ENCODE data around the gene NEK11. TPM values are rescaled to one million over a fixed set of nuclear protein-coding genes. Genes with fewer than 3 reads are reported as not detected.

NEK11 gene
- total RNA-seq, 1 experiment from 2014 or later, result 1.5 TPM

DNA sequence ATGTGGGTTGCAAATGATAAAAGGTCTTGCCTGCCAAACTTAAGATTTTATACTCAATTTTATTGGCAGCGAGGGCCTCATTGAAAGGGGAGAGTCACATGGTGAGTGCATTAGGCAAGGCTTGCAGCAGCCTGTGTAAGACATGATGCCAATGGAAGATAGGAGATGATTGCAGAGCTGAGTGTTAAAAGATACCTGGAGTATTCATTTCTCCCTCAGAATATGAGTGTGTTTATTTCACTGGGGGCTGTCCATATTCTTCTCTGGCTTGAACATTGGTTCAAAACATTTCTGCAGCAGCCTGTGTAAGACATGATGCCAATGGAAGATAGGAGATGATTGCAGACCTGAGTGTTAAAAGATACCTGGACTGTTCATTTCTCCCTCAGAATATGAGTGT lies 189.7 kb downstream of the NEK11 start:
- Histone ChIP-seq H3K36me3 (replicated peaks; ENCODE audit: control insufficient read depth, insufficient read depth, low read length) (no peaks in the 10 kb centered on the region), H3K27me3 (ENCODE audit: control insufficient read depth, insufficient read depth, low read length) (no peaks in the 10 kb centered on the region), H3K4me3 (ENCODE audit: insufficient read depth, low read depth, low read length) (no peak overlapping the region)
- DNase-seq, result no peak

- Histone ChIP-seq H3K27me3 (ENCODE audit: control insufficient read depth, insufficient read depth, low read length) (no peaks in the 10 kb centered on the region), H3K4me3 (ENCODE audit: insufficient read depth, low read depth, low read length) (no peak overlapping the region), H3K36me3 (replicated peaks; ENCODE audit: control insufficient read depth, insufficient read depth, low read length) (no peaks in the 10 kb centered on the region)
- peak; percentile 23 for DNase-seq
These were observed 190.1 kb downstream of the NEK11 start for GRCh38 chr3:131216801-131217200.

DNA sequence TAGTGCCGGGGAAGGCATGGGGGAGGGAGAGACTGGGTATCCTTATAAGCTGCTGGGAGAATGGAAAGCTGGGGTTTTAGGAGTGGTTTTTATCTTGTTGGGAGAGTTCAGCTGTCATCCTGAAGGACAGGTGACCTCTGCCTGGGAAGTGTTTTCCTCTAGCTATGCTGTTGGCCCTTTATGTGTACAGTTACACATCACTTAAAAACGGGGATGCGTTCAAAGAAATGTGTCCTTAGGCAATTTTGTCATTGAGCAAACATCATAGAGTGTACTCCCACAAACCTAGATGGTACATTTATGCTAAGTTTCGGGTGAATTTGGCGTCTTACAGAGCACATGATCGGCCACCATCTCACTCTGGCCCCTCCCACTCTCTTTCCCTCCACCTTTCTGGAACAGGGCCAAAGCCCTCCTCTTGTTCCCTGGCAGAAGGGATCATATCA lies 190.6 kb downstream of the NEK11 start:
- Histone ChIP-seq H3K27me3 (ENCODE audit: control insufficient read depth, insufficient read depth, low read length) (no peaks in the 10 kb centered on the region), H3K36me3 (replicated peaks; ENCODE audit: control insufficient read depth, insufficient read depth, low read length) (no peaks in the 10 kb centered on the region), H3K4me3 (ENCODE audit: insufficient read depth, low read depth, low read length) (no peak overlapping the region)
- DNase-seq, result no peak

DNA sequence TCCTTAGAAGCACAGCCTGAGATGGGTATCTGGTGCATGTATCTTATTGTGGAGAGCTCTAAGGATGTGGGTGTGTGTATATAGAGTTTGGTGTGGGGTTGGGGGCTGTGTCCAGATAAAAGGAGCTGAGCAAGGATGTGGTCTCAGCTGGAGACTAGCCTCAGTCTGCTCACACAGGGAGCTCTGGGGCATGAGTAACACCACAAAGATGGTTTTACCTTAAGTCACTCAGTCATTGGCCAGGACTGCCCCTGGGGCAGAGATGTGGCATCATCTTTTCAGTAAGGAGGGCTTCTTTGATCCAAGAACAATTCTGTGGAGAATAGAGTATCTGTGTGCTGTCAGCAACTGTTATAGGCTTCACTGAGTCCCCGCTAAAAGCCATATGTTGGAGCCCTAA lies 191.5 kb downstream of the NEK11 start:
- DNase-seq, result no peak
- H3K27me3 ChIP-seq (ENCODE audit: control insufficient read depth, insufficient read depth, low read length), result no peaks in the 10 kb centered on the region
- no peaks in the 10 kb centered on the region for H3K36me3 ChIP-seq (replicated peaks; ENCODE audit: control insufficient read depth, insufficient read depth, low read length)
- no peak overlapping the region for H3K4me3 ChIP-seq (ENCODE audit: insufficient read depth, low read depth, low read length)

DNA sequence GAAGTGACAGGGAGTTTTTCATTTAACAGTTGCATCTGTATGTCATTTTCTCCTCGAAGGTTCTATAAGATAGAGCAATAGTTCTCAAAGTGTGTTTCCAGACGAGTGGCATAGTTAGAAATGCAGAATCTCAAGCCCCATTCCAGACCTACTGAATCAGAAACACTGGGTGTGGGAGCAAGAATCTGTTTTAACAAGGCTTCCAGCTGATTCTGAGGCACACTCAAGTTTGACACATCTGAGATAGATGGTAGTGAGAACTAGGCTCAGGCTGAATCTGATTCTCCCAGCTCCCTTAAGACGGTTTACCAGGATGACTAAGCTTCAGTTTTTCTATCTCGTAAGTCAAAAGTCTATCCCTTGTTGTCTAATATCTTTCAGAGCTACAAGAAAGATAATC lies 195.1 kb downstream of the NEK11 start:
- Histone ChIP-seq H3K27me3 (ENCODE audit: control insufficient read depth, insufficient read depth, low read length) (no peaks in the 10 kb centered on the region), H3K4me3 (ENCODE audit: insufficient read depth, low read depth, low read length) (no peak overlapping the region), H3K36me3 (replicated peaks; ENCODE audit: control insufficient read depth, insufficient read depth, low read length) (no peaks in the 10 kb centered on the region)
- no peak for DNase-seq

GRCh38 chr3:131222599-131222998 lies 195.9 kb downstream of the NEK11 start:
- DNase-seq, result no peak
- H3K36me3 ChIP-seq (replicated peaks; ENCODE audit: control insufficient read depth, insufficient read depth, low read length), result no peaks in the 10 kb centered on the region
- no peaks in the 10 kb centered on the region for H3K27me3 ChIP-seq (ENCODE audit: control insufficient read depth, insufficient read depth, low read length)
- no peak overlapping the region for H3K4me3 ChIP-seq (ENCODE audit: insufficient read depth, low read depth, low read length)

- H3K27me3 ChIP-seq (ENCODE audit: control insufficient read depth, insufficient read depth, low read length), result no peaks in the 10 kb centered on the region
- no peak for DNase-seq
- no peaks in the 10 kb centered on the region for H3K36me3 ChIP-seq (replicated peaks; ENCODE audit: control insufficient read depth, insufficient read depth, low read length)
- H3K4me3 ChIP-seq (ENCODE audit: insufficient read depth, low read depth, low read length), result no peak overlapping the region
These were observed 197.0 kb downstream of the NEK11 start for GRCh38 chr3:131223373-131224289.

GRCh38 chr3:131224886-131225550 lies 198.3 kb downstream of the NEK11 start:
- no peak for DNase-seq
- no peak overlapping the region for H3K4me3 ChIP-seq (ENCODE audit: insufficient read depth, low read depth, low read length)
- no peaks in the 10 kb centered on the region for H3K36me3 ChIP-seq (replicated peaks; ENCODE audit: control insufficient read depth, insufficient read depth, low read length)
- no peaks in the 10 kb centered on the region for H3K27me3 ChIP-seq (ENCODE audit: control insufficient read depth, insufficient read depth, low read length)

- no peak for DNase-seq
- Histone ChIP-seq H3K27me3 (ENCODE audit: control insufficient read depth, insufficient read depth, low read length) (no peaks in the 10 kb centered on the region), H3K4me3 (ENCODE audit: insufficient read depth, low read depth, low read length) (no peak overlapping the region), H3K36me3 (replicated peaks; ENCODE audit: control insufficient read depth, insufficient read depth, low read length) (no peaks in the 10 kb centered on the region)
These were observed 201.8 kb downstream of the NEK11 start for GRCh38 chr3:131228522-131228921.

- H3K27me3 ChIP-seq (ENCODE audit: control insufficient read depth, insufficient read depth, low read length), result no peaks in the 10 kb centered on the region
- no peak for DNase-seq
- H3K4me3 ChIP-seq (ENCODE audit: insufficient read depth, low read depth, low read length), result no peak overlapping the region
- no peaks in the 10 kb centered on the region for H3K36me3 ChIP-seq (replicated peaks; ENCODE audit: control insufficient read depth, insufficient read depth, low read length)
These were observed 205.2 kb downstream of the NEK11 start for GRCh38 chr3:131231710-131232389.

DNA sequence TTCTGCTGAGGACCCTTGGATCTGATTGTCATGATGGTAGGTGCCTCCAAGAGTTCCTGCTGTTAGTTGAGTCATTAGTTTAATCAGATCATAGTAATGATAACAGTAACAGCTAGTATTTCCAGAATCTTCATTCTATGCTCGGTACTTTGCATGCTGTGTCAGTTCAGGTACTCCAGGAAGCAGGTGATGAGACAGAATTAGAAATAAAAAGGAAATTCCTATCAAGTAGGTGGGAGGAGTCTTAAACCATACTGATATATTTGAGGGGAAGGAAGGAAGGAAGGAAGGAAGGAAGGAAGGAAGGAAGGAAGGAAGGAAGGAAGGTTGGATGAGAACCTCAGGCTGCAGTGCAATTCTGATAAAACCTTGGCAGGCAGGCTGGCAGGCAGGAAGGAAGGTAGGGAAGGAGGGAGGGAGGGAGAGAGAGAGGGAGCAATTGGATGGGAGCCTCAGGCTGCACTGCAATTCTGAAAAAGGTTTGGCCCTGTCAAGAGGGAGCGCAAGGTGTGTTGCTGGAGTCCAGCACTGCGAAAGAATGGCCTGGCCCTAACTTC lies 206.1 kb downstream of the NEK11 start:
- Histone ChIP-seq H3K4me3 (ENCODE audit: insufficient read depth, low read depth, low read length) (no peak overlapping the region), H3K36me3 (replicated peaks; ENCODE audit: control insufficient read depth, insufficient read depth, low read length) (no peaks in the 10 kb centered on the region), H3K27me3 (ENCODE audit: control insufficient read depth, insufficient read depth, low read length) (no peaks in the 10 kb centered on the region)
- DNase-seq, result no peak

DNA sequence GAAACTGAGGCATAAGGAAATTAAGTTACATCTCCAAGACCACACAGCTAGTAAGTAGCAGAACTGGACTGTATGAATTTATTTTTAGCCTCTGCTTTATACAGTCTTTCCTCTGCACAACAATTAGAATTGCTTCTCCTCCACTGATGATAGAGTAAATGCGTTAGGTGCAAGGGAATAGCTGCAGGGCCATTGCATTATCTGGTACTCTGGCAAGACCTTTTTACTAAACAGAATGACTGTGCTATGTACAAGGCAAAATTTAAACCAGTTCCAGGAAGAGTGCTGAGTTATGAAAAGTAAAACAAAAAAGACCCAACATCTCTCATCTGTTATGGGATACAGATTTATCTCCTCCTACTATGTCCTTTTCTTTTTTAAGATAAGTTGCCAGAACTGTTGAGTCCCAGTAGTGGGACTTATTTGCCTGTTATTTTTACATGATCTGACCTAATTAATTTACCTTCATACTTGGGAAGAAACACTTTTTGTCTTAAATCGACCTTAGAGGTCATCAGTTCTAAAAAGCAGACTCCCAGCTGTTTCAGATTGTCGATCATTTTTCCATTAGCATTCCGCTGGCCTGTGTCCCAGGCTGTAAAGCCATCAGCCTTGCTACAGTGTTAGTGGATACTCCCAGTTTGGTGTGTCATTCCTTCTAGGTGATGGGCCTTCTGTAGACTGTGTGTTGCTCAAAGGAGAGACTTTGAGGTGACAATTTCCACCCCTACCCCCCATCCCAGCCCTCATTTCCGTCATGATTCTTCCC lies 207.4 kb downstream of the NEK11 start:
- no peak for DNase-seq
- H3K36me3 ChIP-seq (replicated peaks; ENCODE audit: control insufficient read depth, insufficient read depth, low read length), result no peaks in the 10 kb centered on the region
- no peak overlapping the region for H3K4me3 ChIP-seq (ENCODE audit: insufficient read depth, low read depth, low read length)
- H3K27me3 ChIP-seq (ENCODE audit: control insufficient read depth, insufficient read depth, low read length), result no peaks in the 10 kb centered on the region

DNA sequence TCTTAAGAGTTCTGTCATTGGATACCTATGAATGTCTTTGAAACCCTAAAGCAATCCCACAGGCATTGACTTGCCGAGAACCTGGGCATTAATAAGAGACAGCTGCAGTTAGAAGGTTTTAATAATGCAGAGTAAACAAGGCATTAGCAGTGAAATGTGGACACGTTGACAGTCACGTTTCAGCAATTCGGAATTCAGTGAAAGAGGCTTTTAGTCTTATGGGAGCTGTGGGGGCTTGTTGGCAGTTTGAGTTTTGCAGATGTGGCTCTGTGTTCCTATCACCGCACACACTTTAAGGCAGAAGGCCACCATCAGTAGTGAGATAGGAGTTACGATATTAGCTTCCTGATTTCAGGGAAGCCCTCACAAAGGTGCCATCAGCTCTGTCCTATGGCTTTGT lies 209.7 kb downstream of the NEK11 start:
- no peak overlapping the region for H3K4me3 ChIP-seq (ENCODE audit: insufficient read depth, low read depth, low read length)
- no peaks in the 10 kb centered on the region for H3K36me3 ChIP-seq (replicated peaks; ENCODE audit: control insufficient read depth, insufficient read depth, low read length)
- no peak for DNase-seq

GRCh38 chr3:131238496-131238895 lies 211.8 kb downstream of the NEK11 start:
- Histone ChIP-seq H3K4me3 (ENCODE audit: insufficient read depth, low read depth, low read length) (no peak overlapping the region), H3K27me3 (ENCODE audit: control insufficient read depth, insufficient read depth, low read length) (no peaks in the 10 kb centered on the region), H3K36me3 (replicated peaks; ENCODE audit: control insufficient read depth, insufficient read depth, low read length) (no peaks in the 10 kb centered on the region)
- no peak for DNase-seq

More for the DNA sequence above, 209.7 kb downstream of the NEK11 start:
- H3K27me3 ChIP-seq (ENCODE audit: control insufficient read depth, insufficient read depth, low read length), result no peaks in the 10 kb centered on the region

Data from H7 (cell line).